HFF-Myc (cell line): Measurements from ENCODE around the gene ACTN4.

ENCODE experiments used
- DNase-seq: peaks from one replicate; pipeline ENCODE4 v3.0.0-alpha.2; 2011; ENCODE audit warnings: low read depth; ENCODE audit errors: extremely low read depth
- H3K4me3 ChIP-seq: replicated peaks from 2 replicates; pipeline ENCODE4 v1.5.1; 2011; ENCODE audit warnings: low read depth, mild to moderate bottlenecking, control low read depth, low read length
- CTCF ChIP-seq: IDR thresholded peaks from 2 replicates; pipeline ENCODE4 v1.5.1; 2012; ENCODE audit warnings: mild to moderate bottlenecking, low read depth, low read length, control low read depth; ENCODE audit errors: missing control alignments

ACTN4 gene

DNA sequence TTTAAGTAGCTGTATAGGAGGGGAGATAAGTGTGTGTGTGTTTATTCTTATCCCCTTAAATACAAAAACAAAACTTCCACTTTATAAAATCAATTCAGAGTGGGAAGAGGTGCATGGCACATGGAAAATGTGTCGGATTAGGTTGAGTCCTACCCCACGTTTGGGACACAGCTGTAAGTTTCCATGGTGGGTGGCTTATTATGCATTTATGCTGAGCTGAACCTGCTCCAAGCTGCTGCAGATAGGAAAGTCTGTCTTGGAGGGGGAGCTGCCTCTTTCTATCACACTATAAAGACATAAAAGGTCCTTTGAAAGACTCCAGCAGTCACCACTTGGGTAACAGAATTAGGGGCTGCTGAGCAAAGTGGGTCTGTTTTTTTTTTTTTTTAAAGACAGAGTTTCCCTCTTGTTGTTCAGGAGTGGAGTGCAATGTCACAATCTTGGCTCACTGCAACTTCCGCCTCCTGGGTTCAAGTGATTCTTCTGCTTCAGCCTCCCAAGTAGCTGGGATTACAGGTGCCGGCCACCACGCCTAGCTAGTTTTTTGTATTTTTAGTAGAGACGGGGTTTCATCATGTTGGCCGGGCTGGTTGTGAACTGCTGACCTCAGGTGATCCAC, 15.2 kb downstream of the ACTN4 start:
- no peak for DNase-seq
- no peak for TF ChIP-seq CTCF
- no peak overlapping the region for H3K4me3 ChIP-seq

DNA sequence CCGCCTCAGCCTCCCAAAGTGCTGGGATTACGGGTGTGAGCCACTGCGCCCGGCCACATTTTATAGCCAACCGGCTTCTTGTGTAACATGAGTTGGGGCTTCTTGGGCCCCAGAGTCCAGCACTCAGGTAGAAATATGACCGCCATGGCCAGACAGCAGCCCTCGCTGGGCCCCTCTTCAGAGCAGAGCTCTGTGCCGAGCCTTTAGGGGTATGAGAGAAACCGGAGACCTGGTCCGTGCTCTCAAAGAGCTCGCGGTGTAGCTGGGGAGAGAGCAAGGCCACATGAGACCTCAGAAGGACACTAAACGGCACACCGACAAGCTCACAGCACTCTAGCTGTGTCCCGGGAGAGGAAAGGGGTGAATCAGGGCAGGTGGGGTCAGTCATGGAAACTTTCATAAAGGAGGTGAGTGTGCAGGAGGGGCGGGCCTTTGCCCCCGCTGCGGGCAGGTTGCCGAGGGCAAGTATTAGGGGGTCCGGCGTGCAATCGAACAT, 15.8 kb downstream of the ACTN4 start:
- no peak for DNase-seq
- no peak overlapping the region for H3K4me3 ChIP-seq
- TF ChIP-seq CTCF, result no peak

DNA sequence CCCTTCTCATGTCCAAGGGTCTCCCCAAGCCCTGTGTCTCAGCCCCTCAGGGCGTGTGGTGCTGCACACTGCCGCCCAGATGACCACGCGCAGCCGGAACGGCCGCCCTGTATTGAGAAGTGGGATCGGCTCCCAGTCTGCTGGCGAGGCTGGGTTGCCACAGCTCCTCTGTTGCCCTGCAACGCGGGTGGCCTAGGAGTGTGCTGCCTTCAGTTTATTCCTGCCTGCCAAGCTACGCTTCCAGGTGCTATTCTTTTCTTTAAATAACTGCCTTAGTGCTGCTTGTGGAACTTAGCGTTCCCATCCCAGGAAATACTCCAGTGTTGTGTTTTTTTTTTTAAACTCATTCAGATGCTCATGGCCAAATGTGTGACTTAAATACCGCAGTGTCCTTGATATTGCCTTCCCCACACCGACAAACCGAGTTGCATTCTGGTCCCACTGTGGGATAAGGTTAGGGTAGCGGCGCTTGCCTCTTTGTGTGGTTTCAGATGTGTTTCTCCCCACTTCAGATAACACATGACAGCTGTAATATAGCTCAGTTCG, 16.6 kb downstream of the ACTN4 start:
- no peak for DNase-seq
- no peak for TF ChIP-seq CTCF
- H3K4me3 ChIP-seq, result no peak overlapping the region

DNA sequence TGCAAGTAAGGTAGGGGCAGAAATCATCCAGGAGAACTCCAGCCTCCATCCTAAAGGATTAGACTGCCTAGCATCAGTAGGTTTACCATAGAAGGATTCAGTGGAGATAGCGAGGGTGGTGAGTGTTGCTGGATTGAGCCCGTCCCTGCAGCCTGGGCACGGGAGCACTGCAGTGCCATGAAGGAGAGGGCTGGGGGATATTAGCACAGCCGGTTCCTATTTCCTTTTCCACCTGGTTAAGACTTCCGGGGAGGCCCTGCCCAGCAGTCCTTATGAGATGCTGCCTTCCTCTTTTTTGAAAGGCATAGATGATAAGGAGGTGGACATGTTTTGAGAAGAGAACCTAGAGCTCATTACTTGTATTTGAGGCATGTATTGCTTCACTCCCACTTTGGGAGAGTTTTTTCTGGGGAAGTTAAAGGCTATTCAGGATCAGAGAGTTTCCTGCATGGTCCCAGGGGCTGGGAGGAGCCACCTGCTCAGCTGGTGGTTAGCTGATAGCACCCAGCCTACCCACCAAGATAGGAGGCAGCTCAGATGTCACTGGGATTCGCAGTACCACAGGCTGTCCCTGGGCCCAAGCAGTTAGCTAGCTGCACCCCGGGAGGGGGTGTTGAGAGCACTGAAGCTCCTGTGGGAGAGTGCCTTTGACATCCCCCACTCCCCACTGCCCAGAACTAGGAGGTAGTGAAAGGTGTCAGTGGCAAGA, 17.2 kb downstream of the ACTN4 start:
- H3K4me3 ChIP-seq, result no peak overlapping the region
- TF ChIP-seq CTCF, result no peak
- no peak for DNase-seq

DNA sequence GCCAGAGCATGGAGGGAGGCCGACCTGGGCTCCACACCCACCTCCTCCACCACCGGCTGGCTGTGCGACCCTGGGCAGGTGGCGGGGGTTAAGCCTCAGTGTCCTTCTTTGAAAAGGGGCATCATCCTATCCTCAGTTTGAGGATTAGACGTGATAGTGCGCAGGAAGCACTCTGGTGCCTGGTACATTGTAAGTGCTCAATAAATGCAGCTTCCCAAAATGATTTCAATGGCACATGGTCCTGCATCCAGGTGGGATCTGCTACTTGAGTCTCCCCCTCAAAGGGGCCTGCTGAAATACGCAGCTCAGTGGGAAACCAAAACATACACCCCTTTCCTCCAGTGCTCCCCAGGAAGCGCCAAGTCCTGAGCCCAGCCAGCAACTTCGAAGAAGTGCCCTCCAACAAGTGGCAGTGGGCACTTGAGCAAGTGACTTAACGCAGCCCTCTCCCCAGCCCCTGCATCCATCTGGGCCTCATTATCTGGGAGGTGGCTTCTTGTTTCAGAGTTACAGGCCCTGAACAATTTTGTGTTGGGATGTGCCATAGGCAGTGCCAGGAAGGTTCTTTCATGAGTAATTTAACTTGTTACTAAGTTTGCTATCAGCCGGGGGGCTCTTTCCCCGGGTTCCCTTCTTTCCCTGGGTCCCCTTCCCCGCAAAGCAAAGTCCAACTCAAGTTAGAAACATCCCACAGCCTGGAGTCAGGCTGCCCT, 17.9 kb downstream of the ACTN4 start:
- no peak overlapping the region for H3K4me3 ChIP-seq
- TF ChIP-seq CTCF, result no peak
- no peak for DNase-seq

- DNase-seq, result no peak
- no peak for TF ChIP-seq CTCF
- no peak overlapping the region; the same call in 1 of the 2 replicates for H3K4me3 ChIP-seq
Observed at GRCh38 chr19:38665950-38666662, 18.7 kb downstream of the ACTN4 start.
